ENCODE results near the gene PTPRM.

The PTPRM gene

DNA sequence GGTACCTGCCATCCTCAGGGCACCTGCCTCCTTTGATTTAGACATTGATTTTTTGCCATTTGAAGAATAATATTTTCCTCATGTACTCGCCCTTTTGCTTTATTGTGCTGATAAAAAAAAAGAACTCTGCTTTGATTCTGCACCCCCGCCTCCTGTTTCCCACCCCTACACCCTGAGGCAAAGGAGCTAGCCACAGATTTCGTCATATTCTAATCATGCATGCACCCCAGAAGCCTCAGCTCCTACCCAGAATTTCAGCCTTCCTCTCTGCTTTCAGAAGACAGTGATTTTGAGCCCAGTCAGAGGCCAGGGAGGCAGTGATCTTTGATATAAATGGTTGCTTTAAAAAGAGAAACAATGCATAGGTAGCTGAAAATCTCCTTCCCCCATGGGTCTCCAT lies 329.0 kb downstream of the PTPRM start:
- Mint-ChIP-seq H3K4me1 (peaks cover 39% of the 10 kb centered on the region), H3K27me3 (ENCODE audit: low read depth, poor library complexity) (no peaks in the 10 kb centered on the region), H3K9me3 (no peaks in the 10 kb centered on the region), H3K4me3 (no peak overlapping the region), H3K27ac (no peak overlapping the region), H3K36me3 (ENCODE audit: low read depth) (no peaks in the 10 kb centered on the region)
- no peak for DNase-seq
- TF ChIP-seq, protein P1, sequence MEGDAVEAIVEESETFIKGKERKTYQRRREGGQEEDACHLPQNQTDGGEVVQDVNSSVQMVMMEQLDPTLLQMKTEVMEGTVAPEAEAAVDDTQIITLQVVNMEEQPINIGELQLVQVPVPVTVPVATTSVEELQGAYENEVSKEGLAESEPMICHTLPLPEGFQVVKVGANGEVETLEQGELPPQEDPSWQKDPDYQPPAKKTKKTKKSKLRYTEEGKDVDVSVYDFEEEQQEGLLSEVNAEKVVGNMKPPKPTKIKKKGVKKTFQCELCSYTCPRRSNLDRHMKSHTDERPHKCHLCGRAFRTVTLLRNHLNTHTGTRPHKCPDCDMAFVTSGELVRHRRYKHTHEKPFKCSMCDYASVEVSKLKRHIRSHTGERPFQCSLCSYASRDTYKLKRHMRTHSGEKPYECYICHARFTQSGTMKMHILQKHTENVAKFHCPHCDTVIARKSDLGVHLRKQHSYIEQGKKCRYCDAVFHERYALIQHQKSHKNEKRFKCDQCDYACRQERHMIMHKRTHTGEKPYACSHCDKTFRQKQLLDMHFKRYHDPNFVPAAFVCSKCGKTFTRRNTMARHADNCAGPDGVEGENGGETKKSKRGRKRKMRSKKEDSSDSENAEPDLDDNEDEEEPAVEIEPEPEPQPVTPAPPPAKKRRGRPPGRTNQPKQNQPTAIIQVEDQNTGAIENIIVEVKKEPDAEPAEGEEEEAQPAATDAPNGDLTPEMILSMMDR (IDR thresholded peaks at IDR 0.05) = no peak

DNA sequence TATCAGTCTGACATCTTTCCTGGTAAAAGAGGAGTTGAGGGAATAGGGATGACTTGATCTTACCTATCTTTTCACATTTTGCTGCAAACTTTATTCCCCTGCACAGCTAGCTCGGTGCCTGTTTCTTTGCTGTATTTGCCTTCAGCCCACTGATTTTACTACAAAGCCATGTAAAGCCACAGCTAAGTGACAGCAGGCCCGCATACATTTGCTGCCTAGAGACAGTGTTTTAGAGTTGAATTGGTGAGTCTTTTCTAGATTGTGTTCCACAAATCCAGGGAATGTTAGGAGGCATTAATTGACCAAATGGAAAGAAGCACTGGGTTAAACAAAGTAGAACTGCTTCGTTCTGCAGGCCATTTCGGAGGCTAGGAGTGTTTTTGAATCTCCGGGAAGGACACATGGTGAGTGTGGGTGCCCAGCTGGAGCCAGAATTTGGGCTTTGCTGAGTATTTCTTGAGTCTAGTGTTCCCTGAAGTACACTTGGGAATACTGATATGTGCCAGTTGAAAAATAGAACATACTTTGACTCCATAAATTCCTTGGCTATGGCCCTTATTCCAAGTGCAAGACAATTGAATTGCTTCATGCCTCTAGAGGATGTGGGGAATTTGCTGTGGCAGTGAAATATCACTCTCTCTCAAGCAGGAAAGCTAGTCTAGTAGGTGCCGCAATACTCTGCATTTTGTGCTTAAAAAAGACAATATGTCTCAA lies 329.8 kb downstream of the PTPRM start:
- H3K4me3 Mint-ChIP-seq = no peak overlapping the region
- no peaks in the 10 kb centered on the region for H3K9me3 Mint-ChIP-seq
- H3K4me1 Mint-ChIP-seq = peaks cover 40% of the 10 kb centered on the region
- H3K27me3 Mint-ChIP-seq (ENCODE audit: low read depth, poor library complexity) = no peaks in the 10 kb centered on the region
- H3K27ac Mint-ChIP-seq = peak overlapping the region; percentile 52
- TF ChIP-seq, protein P1 (IDR thresholded peaks at IDR 0.05) = no peak
- DNase-seq = no peak
- H3K36me3 Mint-ChIP-seq (ENCODE audit: low read depth) = no peaks in the 10 kb centered on the region

DNA sequence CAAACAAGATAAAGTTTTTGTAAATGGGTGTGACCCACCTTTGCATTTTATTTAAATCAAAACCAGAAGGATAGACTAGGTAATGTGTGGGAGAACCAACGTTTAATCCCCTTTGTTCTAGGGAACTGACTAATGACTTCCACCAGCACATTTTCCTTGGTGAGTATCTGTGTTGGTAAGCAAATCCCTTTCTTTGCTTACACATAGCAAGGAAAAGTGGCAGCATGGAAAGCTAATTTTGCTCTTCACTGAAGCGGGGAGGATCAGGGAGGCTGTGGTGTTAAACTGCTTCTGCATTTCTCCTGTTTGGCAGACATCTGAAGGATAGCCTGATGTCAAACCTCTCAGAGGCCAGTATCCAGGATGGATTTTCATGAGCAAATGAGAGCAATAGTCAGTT lies 331.1 kb downstream of the PTPRM start:
- peaks cover 45% of the 10 kb centered on the region for H3K4me1 Mint-ChIP-seq
- no peak overlapping the region for H3K4me3 Mint-ChIP-seq
- DNase-seq = no peak
- no peaks in the 10 kb centered on the region for H3K27me3 Mint-ChIP-seq (ENCODE audit: low read depth, poor library complexity)
- H3K36me3 Mint-ChIP-seq (ENCODE audit: low read depth) = no peaks in the 10 kb centered on the region
- peak overlapping the region; percentile 81 for H3K27ac Mint-ChIP-seq
- H3K9me3 Mint-ChIP-seq = no peaks in the 10 kb centered on the region
- TF ChIP-seq, protein P1 (IDR thresholded peaks at IDR 0.05) = no peak

DNA sequence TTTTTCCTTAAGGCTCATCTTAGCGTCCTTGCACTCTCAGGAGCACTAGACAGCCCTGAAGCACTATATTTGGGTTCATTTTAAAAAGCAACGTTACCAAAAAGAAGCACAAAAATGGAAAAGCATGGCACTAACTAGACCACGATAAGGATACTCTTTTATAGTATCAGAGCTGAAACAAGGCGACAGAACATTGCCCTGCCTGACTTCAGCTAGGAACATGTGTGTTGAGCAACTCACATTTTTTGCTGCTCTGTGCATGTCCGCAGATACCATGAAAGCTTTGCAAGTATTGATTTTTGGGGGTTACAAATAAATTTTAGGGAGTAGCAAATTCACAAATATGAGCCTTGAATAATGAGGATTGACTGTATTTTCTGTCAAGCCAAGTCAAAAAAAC lies 332.0 kb downstream of the PTPRM start:
- H3K9me3 Mint-ChIP-seq = no peaks in the 10 kb centered on the region
- H3K4me3 Mint-ChIP-seq = no peak overlapping the region

DNA sequence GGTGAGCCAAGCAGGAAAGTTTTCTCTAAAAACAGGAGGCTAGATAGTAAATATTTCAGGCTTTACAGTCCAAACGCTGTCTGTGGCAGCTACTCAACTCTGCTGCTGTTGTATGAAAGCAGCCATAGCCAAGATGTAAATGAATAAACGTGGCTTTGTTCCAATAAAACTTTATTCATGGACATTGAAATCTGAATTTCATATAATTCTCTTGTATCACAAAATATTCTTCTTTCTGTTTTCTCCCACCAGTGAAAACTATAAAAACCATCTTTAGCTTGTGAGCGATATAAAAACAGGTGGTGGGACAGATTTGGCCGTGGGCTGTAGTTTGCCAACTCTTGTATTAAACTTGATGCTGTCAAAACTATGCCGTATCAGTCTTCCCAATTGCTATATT lies 333.0 kb downstream of the PTPRM start:
- no peak overlapping the region for H3K4me3 Mint-ChIP-seq
- DNase-seq = no peak
- H3K9me3 Mint-ChIP-seq = no peaks in the 10 kb centered on the region
- peaks cover 45% of the 10 kb centered on the region for H3K4me1 Mint-ChIP-seq
- peaks cover 4% of the 10 kb centered on the region for H3K27me3 Mint-ChIP-seq (ENCODE audit: low read depth, poor library complexity)
- TF ChIP-seq, protein P1 (IDR thresholded peaks at IDR 0.05) = no peak
- no peaks in the 10 kb centered on the region for H3K36me3 Mint-ChIP-seq (ENCODE audit: low read depth)
- no peak overlapping the region for H3K27ac Mint-ChIP-seq

More for the DNA sequence above, 332.0 kb downstream of the PTPRM start:
- Mint-ChIP-seq H3K36me3 (ENCODE audit: low read depth) (no peaks in the 10 kb centered on the region), H3K27me3 (ENCODE audit: low read depth, poor library complexity) (peaks cover 4% of the 10 kb centered on the region), H3K4me1 (peaks cover 45% of the 10 kb centered on the region), H3K27ac (no peak overlapping the region)
- TF ChIP-seq, protein P1 (IDR thresholded peaks at IDR 0.05) = no peak
- no peak for DNase-seq

DNA sequence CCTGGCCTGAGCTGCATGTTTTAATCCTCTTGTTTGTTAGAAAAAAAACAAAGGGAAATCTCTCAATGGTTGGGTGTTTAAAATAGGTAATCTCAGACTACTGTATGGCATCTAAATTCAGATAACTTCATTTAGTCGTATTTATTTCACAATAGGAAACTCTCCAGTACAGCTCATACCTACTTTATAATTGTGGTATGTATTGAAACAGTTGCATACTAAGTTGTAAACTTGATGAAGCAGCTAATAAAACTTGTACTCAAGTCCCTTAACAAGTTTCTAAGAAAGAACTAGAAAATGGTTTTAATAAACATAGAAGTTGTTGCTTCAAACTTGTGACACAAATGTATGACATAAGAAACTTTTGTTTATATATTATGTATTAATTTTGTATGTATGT lies 334.5 kb downstream of the PTPRM start:
- Mint-ChIP-seq H3K4me1 (peaks cover 40% of the 10 kb centered on the region), H3K27me3 (ENCODE audit: low read depth, poor library complexity) (peaks cover 4% of the 10 kb centered on the region), H3K27ac (no peak overlapping the region), H3K9me3 (no peaks in the 10 kb centered on the region), H3K36me3 (ENCODE audit: low read depth) (peaks cover 5% of the 10 kb centered on the region), H3K4me3 (no peak overlapping the region)
- TF ChIP-seq, protein P1 (IDR thresholded peaks at IDR 0.05) = no peak
- DNase-seq = no peak
